ENCODE measurements around the gene EIF2AK3.

GRCh38 chr2:88602022-88602421, 25.2 kb downstream of the EIF2AK3 start:
- TF ChIP-seq CTCF (conservative IDR thresholded peaks at IDR 0.05 in 1 of 2, IDR thresholded peaks at IDR 0.05 in 1 of 2; ENCODE audit: low read depth in 1 of 2, low read length in 2 of 2) (no peak), EZH2 (IDR thresholded peaks at IDR 0.05; ENCODE audit: low read length, missing control alignments) (no peak)

Measured in fibroblast of lung (primary cell).